ELF-1 (cell line): ENCODE results near the gene AP1B1.
"Not testable (repeated sequence)": the region's sequence is repeated elsewhere in the genome, so short reads cannot be mapped to it uniquely, and the experiment has no call there.

Source experiments
- DNase-seq: peaks from one replicate; pipeline ENCODE4 v3.0.0-alpha.2; 2016; ENCODE audit warnings: low read depth, low spot score

The AP1B1 gene

GRCh38 chr22:29351042-29351441, 37.3 kb downstream of the AP1B1 start:
- DNase-seq = no peak

GRCh38 chr22:29348956-29349355, 39.4 kb downstream of the AP1B1 start:
- no peak for DNase-seq

- DNase-seq = no peak
These were observed 40.3 kb downstream of the AP1B1 start for GRCh38 chr22:29348041-29348440.

DNA sequence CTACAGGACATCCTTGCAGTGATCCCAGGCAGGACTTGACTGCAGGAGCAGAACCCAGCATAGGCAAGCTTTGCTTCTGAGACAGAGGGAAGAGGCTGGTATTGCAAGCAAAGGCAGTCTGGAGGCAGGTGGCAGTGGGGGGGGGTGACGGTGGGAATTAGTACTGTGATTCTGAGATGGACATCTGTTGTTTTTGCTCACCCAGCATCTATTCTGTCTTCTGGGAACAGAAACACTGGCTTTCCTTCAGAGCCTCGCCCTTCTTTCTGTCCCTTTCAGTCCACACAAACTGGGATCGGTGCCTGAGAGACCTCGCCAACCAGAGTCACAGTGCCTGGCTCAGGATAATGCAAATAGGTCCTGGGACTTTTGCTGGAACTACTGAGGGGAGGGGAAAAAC, 41.7 kb downstream of the AP1B1 start:
- no peak for DNase-seq

- peak; percentile 76 for DNase-seq
These were observed 42.4 kb downstream of the AP1B1 start for GRCh38 chr22:29345932-29346331.

GRCh38 chr22:29344889-29345288, 43.5 kb downstream of the AP1B1 start:
- DNase-seq = not testable (repeated sequence)

- DNase-seq = peak; percentile 89
These were observed 44.2 kb downstream of the AP1B1 start for GRCh38 chr22:29344137-29344536.

DNA sequence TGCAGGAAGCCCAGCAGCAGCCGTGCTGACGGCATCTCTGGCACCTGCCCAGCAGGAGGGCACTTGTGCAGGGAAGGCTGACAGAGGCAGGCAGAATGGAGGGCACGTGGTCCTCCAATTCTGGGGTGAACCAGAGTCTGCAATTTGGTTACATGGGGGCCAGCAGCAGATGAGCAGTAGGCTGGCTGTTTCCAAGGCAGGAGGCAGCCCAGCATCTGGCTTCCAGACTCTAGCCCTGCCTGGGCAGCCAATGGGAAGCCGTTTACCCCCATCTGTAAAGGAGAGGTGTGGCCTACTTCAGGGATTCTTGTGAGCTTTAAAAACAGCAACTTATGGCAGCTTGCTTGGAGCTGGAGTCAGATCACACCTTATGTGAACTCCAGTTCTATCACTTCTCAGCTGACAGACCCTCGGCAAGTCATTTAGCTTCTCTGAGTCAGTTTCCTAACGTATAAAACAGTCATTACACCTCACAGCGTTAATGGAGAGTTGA, 45.0 kb downstream of the AP1B1 start:
- DNase-seq = peak; percentile 30

- no peak for DNase-seq
These were observed 45.6 kb downstream of the AP1B1 start for GRCh38 chr22:29342577-29343312.

DNA sequence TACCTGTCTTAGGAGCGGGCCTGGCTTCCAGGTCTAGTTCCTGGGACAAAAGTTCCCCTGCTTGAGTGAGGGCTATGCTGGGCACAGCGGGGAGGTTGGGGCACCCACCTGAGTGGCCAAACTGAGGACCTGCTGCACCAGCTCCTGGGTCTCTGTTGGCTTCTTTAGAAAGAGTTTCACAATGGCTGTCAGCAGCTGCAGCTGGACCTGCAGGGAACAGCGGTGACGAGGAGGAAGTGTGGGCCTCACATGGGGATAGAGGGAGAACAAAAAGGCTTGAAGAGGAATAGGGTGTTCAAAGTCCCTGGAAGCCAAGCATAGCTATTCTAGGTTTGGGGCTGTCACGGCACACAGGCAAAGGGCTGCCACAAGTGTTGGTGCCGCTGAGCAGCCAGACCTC, 46.2 kb downstream of the AP1B1 start:
- no peak for DNase-seq

DNA sequence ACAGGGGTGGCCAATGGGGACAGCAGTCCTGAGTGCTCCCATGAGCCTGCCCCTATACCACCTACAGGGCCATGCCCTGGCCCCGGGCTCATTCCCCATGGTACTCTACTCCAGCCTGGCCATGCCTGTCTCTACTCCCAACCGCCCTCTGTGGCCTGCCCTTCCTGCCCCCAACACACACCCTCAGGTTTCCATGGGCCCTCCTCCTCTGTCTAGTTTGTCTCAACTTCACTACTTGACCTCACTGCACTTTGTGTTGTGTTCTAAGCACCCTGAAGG, 46.6 kb downstream of the AP1B1 start:
- DNase-seq = no peak

GRCh38 chr22:29341056-29341848, 47.1 kb downstream of the AP1B1 start:
- no peak for DNase-seq

DNA sequence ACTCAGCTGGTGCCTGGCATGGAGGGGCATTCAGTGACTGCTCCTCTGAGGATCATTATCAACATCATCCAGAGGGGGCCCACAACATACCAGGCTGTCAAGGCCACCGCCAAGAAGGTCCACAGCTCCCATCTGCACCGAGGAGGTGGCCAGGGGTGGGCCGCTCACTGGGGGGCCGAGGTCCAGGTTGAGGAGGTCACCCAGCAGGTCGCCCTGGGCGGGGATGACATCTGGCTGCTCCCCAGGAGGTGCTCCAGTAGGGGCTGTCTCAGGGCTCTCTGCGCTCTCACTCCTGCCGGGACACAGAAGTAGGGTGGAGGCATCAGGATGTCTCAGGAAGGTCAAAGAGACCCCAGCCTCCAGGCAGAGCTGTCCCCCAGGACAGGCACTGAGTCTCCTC, 47.8 kb downstream of the AP1B1 start:
- DNase-seq = no peak

GRCh38 chr22:29339381-29340235, 48.8 kb downstream of the AP1B1 start:
- DNase-seq = no peak

DNA sequence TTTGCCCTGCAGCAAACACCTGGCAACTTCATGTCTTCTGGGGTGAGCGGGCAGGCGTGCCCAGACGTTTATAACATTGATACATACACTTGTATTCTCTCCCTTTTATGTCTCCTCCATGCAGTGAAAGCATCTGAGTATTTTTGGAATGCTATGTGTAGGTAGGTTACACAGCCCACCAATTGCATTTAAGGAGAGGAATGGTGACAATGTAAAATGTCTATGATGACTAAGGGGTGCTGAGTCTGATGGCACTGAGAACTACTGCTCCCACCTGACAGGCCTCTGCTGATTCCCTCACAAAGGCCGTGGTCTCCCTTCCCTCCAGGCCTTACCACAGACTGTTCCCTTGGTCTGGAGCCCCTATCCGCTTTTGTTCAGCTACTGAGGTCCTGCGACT, 50.0 kb downstream of the AP1B1 start:
- DNase-seq = no peak

GRCh38 chr22:29337631-29338284, 50.6 kb downstream of the AP1B1 start:
- DNase-seq = no peak

- DNase-seq = no peak
These were observed 51.4 kb downstream of the AP1B1 start for GRCh38 chr22:29336751-29337490.

DNA sequence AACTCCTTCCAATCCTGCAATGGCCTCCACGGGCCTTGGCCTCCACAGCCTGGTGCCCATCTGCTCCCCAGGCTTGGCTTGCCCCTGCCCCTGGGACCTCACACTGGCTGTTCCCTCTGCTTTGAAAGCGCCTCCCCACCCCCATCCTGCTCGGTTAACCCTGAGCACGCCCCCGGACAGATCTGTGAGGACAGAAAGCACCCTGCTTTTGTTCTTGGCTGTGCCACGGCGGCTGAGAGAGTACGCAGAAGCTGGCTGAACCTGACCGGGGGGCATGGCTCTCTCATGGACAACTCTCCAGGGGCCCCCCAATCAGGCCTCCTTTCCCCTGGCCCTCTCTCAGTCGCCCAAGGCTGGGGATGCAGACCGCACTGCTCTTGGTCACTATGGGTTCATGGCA, 52.7 kb downstream of the AP1B1 start:
- no peak for DNase-seq

GRCh38 chr22:29334696-29335344, 53.5 kb downstream of the AP1B1 start:
- no peak for DNase-seq

DNA sequence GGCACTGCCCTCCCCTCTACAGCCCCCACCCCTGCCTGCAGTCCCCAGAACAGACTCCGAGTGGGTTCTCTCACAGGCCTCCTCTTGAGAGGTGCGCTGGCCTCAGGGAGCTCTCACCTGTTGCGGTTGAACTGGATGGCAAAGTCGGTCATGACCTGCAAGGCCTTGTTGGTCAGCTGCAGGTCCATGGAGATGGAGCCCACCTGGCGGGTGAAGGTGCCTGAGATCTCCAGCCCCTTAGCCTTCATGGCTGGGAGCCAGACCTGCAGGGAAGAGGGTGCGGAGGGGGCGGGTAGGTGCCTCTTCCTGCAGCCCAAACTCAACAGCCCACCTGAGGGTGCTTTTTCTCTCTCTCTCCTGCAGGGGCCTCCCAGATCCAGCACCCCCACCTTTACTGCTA, 54.2 kb downstream of the AP1B1 start:
- DNase-seq = no peak
